H1 (cell line): ENCODE results near the gene TPSAB1. TPM values are rescaled to one million over a fixed set of nuclear protein-coding genes. Genes with fewer than 3 reads are reported as not detected.

ENCODE experiments used
- CTCF ChIA-PET: fragments of 300-600 bp; sonication (Branson Sonifier 250); formaldehyde crosslinking; loops from one replicate; lab custom pipeline; 2021; ENCODE audit not compliant: partially characterized antibody; lab: Charles Lee
- POLR2A ChIA-PET: fragments of 300-600 bp; sonication (Branson Sonifier 250); formaldehyde crosslinking; loops from one replicate; lab custom pipeline; 2021; ENCODE audit warnings: inconsistent platforms; ENCODE audit not compliant: partially characterized antibody; lab: Charles Lee
- DNase-seq, 2 experiments: peaks; one replicate each; pipeline versions ENCODE4 v3.0.0 to v3.0.0-alpha.2; 2010 to 2022; ENCODE audit warnings: low spot score in 2 of 2, low read depth in 1 of 2, mixed read lengths in 1 of 2
- FAIRE-seq: peaks from 2 replicates; lab custom pipeline; 2011; peaks lifted over from hg19 to GRCh38; lab: Jason Lieb, UNC
- H2AFZ ChIP-seq: 2 replicates; pipeline ENCODE4 v1.8.1; 2012; ENCODE audit warnings: low read length, inconsistent platforms
- H2AK5ac ChIP-seq: 2 replicates; pipeline ENCODE4 v1.6.1; 2013; ENCODE audit warnings: low read depth, low read length
- H2BK120ac ChIP-seq: replicated peaks from 2 replicates; pipeline ENCODE3; 2013; ENCODE audit warnings: low read depth, low read length, inconsistent platforms
- H2BK12ac ChIP-seq: 2 replicates; pipeline ENCODE4 v1.6.1; 2013; ENCODE audit warnings: low read depth, low read length
- H2BK15ac ChIP-seq: 2 replicates; pipeline ENCODE4 v1.6.1; 2013; ENCODE audit warnings: low read length
- H2BK20ac ChIP-seq: 2 replicates; pipeline ENCODE4 v1.6.1; 2013; ENCODE audit warnings: low read length
- H2BK5ac ChIP-seq: 2 replicates; pipeline ENCODE4 v1.6.1; 2013; ENCODE audit warnings: low read depth, low read length
- H3K14ac ChIP-seq: 2 replicates; pipeline ENCODE4 v1.6.1; 2013; ENCODE audit warnings: inconsistent platforms; ENCODE audit not compliant: insufficient read length
- H3K18ac ChIP-seq: 2 replicates; pipeline ENCODE4 v1.6.1; 2013; ENCODE audit warnings: low read length; ENCODE audit errors: extremely low read depth
- H3K23ac ChIP-seq: 2 replicates; pipeline ENCODE4 v1.6.1; 2013; ENCODE audit warnings: inconsistent platforms; ENCODE audit not compliant: insufficient read length
- H3K23me2 ChIP-seq: 2 replicates; pipeline ENCODE4 v1.6.1; 2013; ENCODE audit warnings: low read depth, low read length
- H3K27ac ChIP-seq: 2 replicates; pipeline ENCODE4 v1.6.1; 2011; ENCODE audit warnings: low read depth, low read length, inconsistent platforms
- H3K27me3 ChIP-seq, 4 experiments: replicated peaks in 1 of 4; 1 replicate in 1 of 4; 2 replicates in 3 of 4; pipeline versions ENCODE4 v1.6.1 to v1.8.1; 2011 to 2013; ENCODE audit warnings: low read length in 3 of 4, mild to moderate bottlenecking in 3 of 4, inconsistent platforms in 2 of 4, mixed read lengths in 2 of 4, moderate library complexity in 1 of 4; ENCODE audit not compliant: control insufficient read depth in 3 of 4, insufficient read depth in 3 of 4; ENCODE audit errors: extremely low read depth in 1 of 4
- H3K36me3 ChIP-seq, 4 experiments: 2 replicates each; pipeline versions ENCODE4 v1.6.1 to v1.8.1; 2011 to 2013; ENCODE audit warnings: mild to moderate bottlenecking in 4 of 4, low read length in 3 of 4, moderate library complexity in 2 of 4, control low read depth in 1 of 4, inconsistent platforms in 1 of 4; ENCODE audit not compliant: insufficient read depth in 4 of 4, control insufficient read depth in 2 of 4
- H3K4ac ChIP-seq: replicated peaks from 2 replicates; pipeline ENCODE3; 2013; ENCODE audit warnings: low read length, low read depth, mixed read lengths, inconsistent platforms; ENCODE audit not compliant: insufficient read length
- H3K4me1 ChIP-seq, 4 experiments: replicated peaks in 1 of 4; 1 replicate in 1 of 4; 2 replicates in 3 of 4; pipeline versions ENCODE4 v1.6.1 to v1.8.1; 2011 to 2013; ENCODE audit warnings: low read length in 3 of 4, inconsistent platforms in 2 of 4, mixed read lengths in 1 of 4; ENCODE audit not compliant: insufficient read depth in 4 of 4, control insufficient read depth in 3 of 4
- H3K4me2 ChIP-seq, 2 experiments: 2 replicates each; pipeline versions ENCODE4 v1.6.1 to v1.8.1; 2011 to 2013; ENCODE audit warnings: low read depth in 2 of 2, low read length in 2 of 2, control low read depth in 1 of 2, inconsistent platforms in 1 of 2, mild to moderate bottlenecking in 1 of 2; ENCODE audit not compliant: insufficient read depth in 1 of 2
- H3K4me3 ChIP-seq, 4 experiments: fragments of 200-600, 300-600 bp in 1 of 4; sonication (generic), shearing (Covaris generic), sonication (Bioruptor Twin) in 1 of 4; 2 replicates each; pipeline versions ENCODE4 v1.5.1 to v1.8.1; 2011 to 2016; ENCODE audit warnings: low read length in 4 of 4, low read depth in 3 of 4, control low read depth in 2 of 4, inconsistent platforms in 2 of 4, mild to moderate bottlenecking in 2 of 4, mixed read lengths in 1 of 4, moderate library complexity in 1 of 4; ENCODE audit not compliant: insufficient read depth in 2 of 4; ENCODE audit errors: extremely low read depth in 1 of 4
- H3K56ac ChIP-seq: replicated peaks from 2 replicates; pipeline ENCODE3; 2013; ENCODE audit warnings: low read depth, mild to moderate bottlenecking, mixed read lengths, low read length, inconsistent platforms; ENCODE audit not compliant: insufficient read length
- H3K79me1 ChIP-seq: 2 replicates; pipeline ENCODE4 v1.6.1; 2013; ENCODE audit warnings: low read depth, low read length, control low read depth
- H3K79me2 ChIP-seq, 2 experiments: 2 replicates each; pipeline versions ENCODE4 v1.6.1 to v1.8.1; 2012 to 2013; ENCODE audit warnings: low read length in 2 of 2, mild to moderate bottlenecking in 2 of 2, inconsistent platforms in 1 of 2; ENCODE audit not compliant: insufficient read depth in 2 of 2, control insufficient read depth in 1 of 2
- H3K9ac ChIP-seq, 4 experiments: replicated peaks in 1 of 4; 1 replicate in 1 of 4; 2 replicates in 3 of 4; pipeline versions ENCODE4 v1.6.1 to v1.8.1; 2011 to 2013; ENCODE audit warnings: low read depth in 3 of 4, low read length in 3 of 4, control low read depth in 2 of 4, mild to moderate bottlenecking in 2 of 4, moderate library complexity in 2 of 4, inconsistent platforms in 1 of 4; ENCODE audit errors: extremely low read depth in 1 of 4
- H3K9me3 ChIP-seq, 2 experiments: 2 replicates each; pipeline versions ENCODE4 v1.6.1 to v1.8.1; 2012 to 2013; ENCODE audit warnings: mild to moderate bottlenecking in 2 of 2, moderate library complexity in 2 of 2, control low read depth in 1 of 2, inconsistent platforms in 1 of 2, low read depth in 1 of 2, low read length in 1 of 2, mixed read lengths in 1 of 2; ENCODE audit not compliant: insufficient read depth in 2 of 2
- H4K20me1 ChIP-seq, 2 experiments: replicated peaks in 1 of 2; 2 replicates each; pipeline versions ENCODE3 to v1.8.1; 2011 to 2013; ENCODE audit warnings: inconsistent platforms in 2 of 2, low read length in 2 of 2, mild to moderate bottlenecking in 1 of 2; ENCODE audit not compliant: insufficient read depth in 2 of 2, control insufficient read depth in 1 of 2
- H4K5ac ChIP-seq: 2 replicates; pipeline ENCODE4 v1.6.1; 2013; ENCODE audit warnings: low read length, low read depth, mixed read lengths, inconsistent platforms; ENCODE audit not compliant: insufficient read length
- H4K8ac ChIP-seq: 2 replicates; pipeline ENCODE4 v1.8.0; 2013; ENCODE audit warnings: mild to moderate bottlenecking, moderate library complexity, low read length, inconsistent platforms; ENCODE audit not compliant: insufficient read depth; ENCODE audit errors: extremely low read depth
- H4K91ac ChIP-seq: replicated peaks from 2 replicates; pipeline ENCODE3; 2013; ENCODE audit warnings: low read length, mixed read lengths, inconsistent platforms; ENCODE audit not compliant: insufficient read length
- ASH2L ChIP-seq: fragments of 200-600, 300-600 bp; sonication (generic); IDR thresholded peaks from one replicate; pipeline ENCODE4 v1.7.1; 2017; ENCODE audit warnings: low read length
- CBX8 ChIP-seq: fragments of 300-800, 300-1000 bp; sonication (generic); IDR thresholded peaks from 2 replicates; pipeline ENCODE4 v1.7.1; 2016; ENCODE audit warnings: low read depth, low read length, borderline replicate concordance
- FOSL1 ChIP-seq: IDR thresholded peaks from 2 replicates; pipeline ENCODE4 v1.6.1; 2011; ENCODE audit warnings: mild to moderate bottlenecking, low read depth, low read length, moderate library complexity; ENCODE audit not compliant: insufficient read depth
- GABPA ChIP-seq: IDR thresholded peaks from 2 replicates; pipeline ENCODE4 v1.6.1; 2011; ENCODE audit warnings: mild to moderate bottlenecking, low read length, moderate library complexity, borderline replicate concordance; ENCODE audit not compliant: insufficient read depth
- JUN ChIP-seq: IDR thresholded peaks from 2 replicates; pipeline ENCODE4 v1.6.1; 2011; ENCODE audit warnings: low read depth, mild to moderate bottlenecking, improper control_type of control experiment, low read length
- NANOG ChIP-seq: IDR thresholded peaks from 2 replicates; pipeline ENCODE4 v1.6.1; 2011; ENCODE audit warnings: low read length, low read depth, mild to moderate bottlenecking, inconsistent platforms; ENCODE audit not compliant: insufficient read depth, poor library complexity, severe bottlenecking
- POLR2A ChIP-seq, 2 experiments: IDR thresholded peaks; 1 replicate in 1 of 2; 2 replicates in 1 of 2; pipeline ENCODE4 v1.6.1; 2011; ENCODE audit warnings: low read depth in 2 of 2, low read length in 2 of 2, mild to moderate bottlenecking in 2 of 2; ENCODE audit errors: control extremely low read depth in 1 of 2
- RAD21 ChIP-seq, 2 experiments: IDR thresholded peaks in 1 of 2; conservative IDR thresholded peaks in 1 of 2; 2 replicates each; pipeline ENCODE4 v1.6.1; 2011; ENCODE audit warnings: low read depth in 2 of 2, low read length in 2 of 2, improper control_type of control experiment in 1 of 2, inconsistent platforms in 1 of 2, mild to moderate bottlenecking in 1 of 2, moderate library complexity in 1 of 2
- SIRT6 ChIP-seq: IDR thresholded peaks from one replicate; pipeline ENCODE4 v1.7.1; 2012; ENCODE audit warnings: low read length, inconsistent platforms
- SRF ChIP-seq: IDR thresholded peaks from 2 replicates; pipeline ENCODE4 v1.6.1; 2011; ENCODE audit warnings: mild to moderate bottlenecking, low read depth, low read length, moderate library complexity
- WGBS, 2 experiments: shearing (Covaris generic) in 1 of 2; methylation state at CpG; one replicate each; pipeline versions ENCODE4 v1.1.6 to v1.1.7; 2013 to 2015; ENCODE audit warnings: low lambda C conversion rate in 2 of 2, mixed read lengths in 2 of 2, inconsistent platforms in 1 of 2, low coverage in 1 of 2, missing lambda C conversion rate in 1 of 2; ENCODE audit not compliant: insufficient replicate concordance in 2 of 2, insufficient coverage in 1 of 2, insufficient read length in 1 of 2; ENCODE audit errors: extremely low coverage in 1 of 2, missing lambda C conversion rate in 1 of 2; 5-methylcytosine and 5-hydroxymethylcytosine counted together
- polyA plus RNA-seq, 7 experiments: library from polyadenylated mRNA; depleted of rRNA in 3 of 7; stranded (reverse) in 5 of 7; unstranded in 2 of 7; fragments of >200 nt in 5 of 7; fragments of 200-250 nt in 2 of 7; gene quantifications; 1 replicate in 5 of 7; 2 replicates in 1 of 7; 4 replicates in 1 of 7; pipeline versions ENCODE4 v1.2.1 to v1.2.3, GENCODE V29; 2011 to 2013; ENCODE audit warnings: missing spikeins in 2 of 7, mixed read lengths in 2 of 7
- total RNA-seq: library from RNA; stranded (reverse); fragmentation: NEBNext Ultra II Directional; extraction: Animal tissue kit (Norgen Biotek cat#: 25700); gene quantifications from 2 replicates; pipeline ENCODE4 v1.2.1, GENCODE V29; 2021
- TF ChIP-seq, protein P1 (sequence below): IDR thresholded peaks from 2 replicates; pipeline ENCODE4 v1.6.1; 2011; ENCODE audit warnings: low read length, improper control_type of control experiment

Gene TPSAB1
- total and polyA plus RNA-seq, 2 of the 8 experiments (the other 6 are each of a cell fraction or from before 2014, with no cell fraction given): 0.09 TPM; not detected in 1

DNA sequence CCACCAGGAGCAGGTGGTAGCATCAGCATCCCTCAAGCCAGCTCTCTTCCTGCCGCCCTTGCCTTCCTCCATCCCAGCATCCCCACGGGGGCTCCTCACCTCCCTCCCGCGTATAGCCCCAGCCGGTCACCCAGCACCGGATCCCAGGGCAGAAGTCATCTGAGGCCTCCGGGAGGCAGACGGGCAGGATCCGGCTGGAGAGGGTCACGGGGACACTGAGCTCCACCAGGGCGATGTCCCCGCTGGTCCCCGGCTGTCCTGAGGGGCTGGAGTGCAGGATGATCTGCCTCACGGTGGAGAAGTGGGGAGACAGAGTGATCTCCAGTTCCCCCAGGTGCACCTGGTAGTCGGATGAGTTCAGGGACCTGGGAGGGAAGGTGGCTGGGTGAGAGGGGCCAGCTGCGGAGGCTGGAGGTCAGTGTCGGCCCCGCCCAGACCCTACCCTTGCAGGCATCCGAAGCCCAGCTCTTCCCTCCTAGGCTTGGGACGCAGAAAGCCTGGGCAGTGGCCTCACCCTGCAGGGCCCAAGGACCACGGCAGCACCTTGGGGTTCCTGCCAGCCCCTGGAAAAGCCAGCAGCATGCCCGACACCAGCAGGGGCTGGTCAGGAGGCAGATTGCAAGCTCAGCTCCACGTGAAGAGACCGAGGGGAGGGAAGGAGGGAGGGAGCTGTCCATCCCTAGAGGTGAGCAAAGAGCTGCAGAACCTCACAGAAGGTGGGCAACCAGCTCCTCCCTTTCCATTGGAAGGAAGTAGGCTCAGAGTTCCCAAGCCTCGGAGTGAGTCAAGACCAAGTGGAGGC is 17.8 kb upstream of the TPSAB1 start:
- DNase-seq (no peak), FAIRE-seq (no peak)
- H2BK12ac ChIP-seq: no peak overlapping the region
- H3K23me2 ChIP-seq: no peaks in the 10 kb centered on the region
- H4K8ac ChIP-seq: no peak overlapping the region
- no peak overlapping the region for H3K4ac ChIP-seq
- no peak overlapping the region for H2AFZ ChIP-seq
- no peak overlapping the region for H4K91ac ChIP-seq
- H3K4me3 ChIP-seq: no peak overlapping the region
- H3K9ac ChIP-seq: no peak overlapping the region
- CTCF ChIA-PET: interaction anchor here (0.9 to 1.5 kb wide), 3 partner anchors 29 to 483 kb away, joined by 3 to 4 read pairs (median 3); no protein-coding TSS in a partner anchor
- H3K18ac ChIP-seq: no peak overlapping the region
- no peaks in the 10 kb centered on the region; a peak in 1 of 7 replicates for H3K4me1 ChIP-seq
- H3K27me3 ChIP-seq: peaks cover 0 to 2% (median under 1%) of the 10 kb centered on the region in 4 experiments; a peak in 1 of 7 replicates
- H3K79me2 ChIP-seq: no peaks in the 10 kb centered on the region
- H2BK20ac ChIP-seq: no peak overlapping the region
- 91% methylated on average over 20 of the region's 25 CpGs; no CpG with 5 or more reads in 1 of the 2 experiments for WGBS, 2 experiments
- no peaks in the 10 kb centered on the region for H3K9me3 ChIP-seq
- H3K14ac ChIP-seq: no peak overlapping the region
- no peak overlapping the region for H3K4me2 ChIP-seq
- no peak overlapping the region for H3K56ac ChIP-seq
- H3K23ac ChIP-seq: no peak overlapping the region
- no peak overlapping the region for H2AK5ac ChIP-seq
- no peak overlapping the region for H3K27ac ChIP-seq
- no peak overlapping the region for H2BK120ac ChIP-seq
- H2BK5ac ChIP-seq: no peak overlapping the region
- H3K36me3 ChIP-seq: peaks cover 0 to 25% (median 3%) of the 10 kb centered on the region in 4 experiments; a peak in 4 of 8 replicates
- H4K20me1 ChIP-seq: peaks cover 0 to 8% of the 10 kb centered on the region in 2 experiments
- no peaks in the 10 kb centered on the region for H3K79me1 ChIP-seq
- H4K5ac ChIP-seq: no peak overlapping the region
- POLR2A ChIA-PET: interaction anchor here (1.2 kb wide), 1 partner anchor 14 kb away, joined by 4 read pairs; no protein-coding TSS in a partner anchor
- H2BK15ac ChIP-seq: no peak overlapping the region
- TF ChIP-seq NANOG: no peak
- TF ChIP-seq ASH2L: no peak
- TF ChIP-seq, protein P1, sequence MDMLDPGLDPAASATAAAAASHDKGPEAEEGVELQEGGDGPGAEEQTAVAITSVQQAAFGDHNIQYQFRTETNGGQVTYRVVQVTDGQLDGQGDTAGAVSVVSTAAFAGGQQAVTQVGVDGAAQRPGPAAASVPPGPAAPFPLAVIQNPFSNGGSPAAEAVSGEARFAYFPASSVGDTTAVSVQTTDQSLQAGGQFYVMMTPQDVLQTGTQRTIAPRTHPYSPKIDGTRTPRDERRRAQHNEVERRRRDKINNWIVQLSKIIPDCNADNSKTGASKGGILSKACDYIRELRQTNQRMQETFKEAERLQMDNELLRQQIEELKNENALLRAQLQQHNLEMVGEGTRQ: no peak
- no peak for TF ChIP-seq FOSL1
- no peak for TF ChIP-seq CBX8
- TF ChIP-seq JUN: no peak
- no peak for TF ChIP-seq SRF
- TF ChIP-seq GABPA: no peak
- no peak for TF ChIP-seq POLR2A (IDR thresholded peaks at IDR 0.05; ENCODE audit: control extremely low read depth in 1 of 2, low read depth in 2 of 2, low read length in 2 of 2)
- no peak for TF ChIP-seq RAD21 (IDR thresholded peaks at IDR 0.05 in 1 of 2, conservative IDR thresholded peaks at IDR 0.05 in 1 of 2; ENCODE audit: low read depth in 2 of 2, low read length in 2 of 2)
- TF ChIP-seq SIRT6: no peak
